ENCODE results near the gene RNF115.

Gene RNF115

DNA sequence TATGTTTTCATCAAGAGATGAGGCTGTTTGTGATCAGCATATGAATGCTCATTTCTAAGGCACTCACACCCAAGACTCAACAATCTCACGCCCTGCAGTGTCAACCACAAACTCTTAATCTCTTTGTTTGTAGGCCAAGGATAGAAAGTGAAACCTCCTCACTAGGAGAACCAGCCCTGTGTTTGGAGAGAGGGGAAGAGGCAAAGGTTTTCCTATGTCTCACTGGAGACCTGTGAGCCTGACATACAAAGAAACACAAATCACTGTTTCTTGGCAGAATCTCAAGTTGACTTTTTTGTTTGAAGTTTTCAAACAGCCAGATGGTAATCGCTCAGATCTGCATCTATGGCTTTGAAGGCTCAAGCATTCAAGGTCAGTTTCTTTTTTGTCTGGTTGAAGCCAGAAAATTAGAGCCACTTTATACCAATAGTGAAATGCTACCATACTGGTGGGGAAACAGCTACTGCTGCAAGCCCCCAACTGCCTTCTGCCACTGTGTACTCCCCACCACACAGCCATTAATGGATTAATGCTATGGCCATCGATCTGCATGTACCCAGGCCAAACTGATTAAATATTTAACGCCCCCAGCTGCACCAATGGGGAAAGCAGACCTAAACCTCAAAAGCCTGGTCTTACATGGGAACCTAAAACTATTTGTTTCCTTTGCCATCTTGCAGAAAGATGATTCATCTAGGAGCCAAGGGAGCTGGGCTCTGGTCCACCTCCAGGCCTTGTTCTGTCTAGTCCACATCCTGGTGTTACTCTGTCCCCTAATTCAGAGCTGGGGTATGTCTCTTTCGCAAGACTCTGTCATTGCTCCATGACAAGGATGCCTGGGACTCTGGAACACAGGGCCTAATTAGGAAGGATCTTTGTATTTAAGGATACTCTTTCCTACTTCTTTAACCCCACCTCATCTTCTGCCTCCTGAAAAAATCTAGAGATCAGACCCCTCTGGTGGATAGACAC lies 133.0 kb downstream of the RNF115 start:
- no peak for DNase-seq

DNA sequence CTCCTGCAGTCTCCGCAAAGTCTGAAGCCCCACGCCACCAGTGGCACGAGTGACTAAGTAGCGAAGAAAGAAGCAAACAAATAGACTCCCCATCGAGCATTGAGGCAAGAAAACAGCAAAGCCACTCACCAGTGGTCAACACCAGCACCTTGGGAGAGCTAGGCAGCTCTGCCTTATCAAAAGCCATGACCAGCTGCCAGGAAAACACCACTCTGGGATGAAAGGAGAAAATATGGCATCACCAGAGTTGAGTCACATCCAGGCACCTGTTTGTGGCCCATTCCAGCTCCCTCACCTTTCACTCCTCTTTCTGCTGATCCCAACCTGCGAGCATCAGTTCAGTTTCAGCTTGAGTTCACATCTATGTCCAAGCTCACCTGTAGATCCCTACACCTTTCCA lies 134.0 kb downstream of the RNF115 start:
- no peak for DNase-seq

DNA sequence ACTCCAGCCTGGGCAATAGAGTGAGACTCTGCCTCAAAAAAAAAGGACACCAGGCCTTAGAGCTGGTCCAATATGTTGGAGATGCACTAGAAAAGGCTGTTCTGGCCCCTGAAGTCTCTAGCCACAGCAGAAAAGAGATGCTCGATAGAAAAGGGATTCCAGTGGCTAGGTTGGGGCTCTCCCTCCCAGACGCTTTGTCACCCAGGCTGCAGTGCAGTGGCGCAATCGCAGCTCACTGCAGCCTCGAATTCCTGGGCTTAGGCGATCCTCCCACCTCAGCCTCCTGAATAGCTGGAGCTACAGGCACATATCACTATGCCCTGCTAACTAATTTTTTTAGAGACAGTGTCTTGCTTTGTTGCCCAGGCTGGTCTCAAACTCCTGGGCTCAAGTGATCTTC lies 135.0 kb downstream of the RNF115 start:
- no peak for DNase-seq

Measured in NCI-H1417 treated with DMSO at 0.1 percent for 48 hours (cell line).